SHP77 treated with DMSO at 0.1 percent for 48 hours (cell line): ENCODE measurements around the gene MAPK8IP3.
"Not testable (repeated sequence)": the region's sequence is repeated elsewhere in the genome, so short reads cannot be mapped to it uniquely, and the experiment has no call there.

Experiments used
- DNase-seq: peaks from one replicate; lab custom pipeline; 2025; lab: John Stamatoyannopoulos, UW

Gene MAPK8IP3

DNA sequence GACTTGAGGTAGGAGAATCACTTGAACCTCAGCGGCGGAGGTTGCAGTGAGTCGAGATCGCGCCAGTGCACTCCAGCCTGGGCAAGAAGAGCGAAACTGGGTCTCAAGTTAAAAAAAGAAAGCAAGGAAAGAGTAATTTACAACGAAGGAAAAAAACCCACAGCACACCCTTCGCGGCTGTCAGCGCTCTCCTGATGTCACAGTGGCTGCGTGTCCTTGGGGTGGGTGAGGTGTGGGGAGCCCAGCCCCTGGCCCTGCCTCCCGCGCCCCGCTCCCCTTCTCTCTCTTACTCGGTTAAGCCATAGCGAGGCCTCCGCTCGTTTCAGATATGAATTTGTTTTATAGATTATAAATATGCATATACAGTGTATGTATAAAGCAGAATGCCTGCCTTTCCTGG, 28.7 kb upstream of the MAPK8IP3 start:
- no peak for DNase-seq

DNA sequence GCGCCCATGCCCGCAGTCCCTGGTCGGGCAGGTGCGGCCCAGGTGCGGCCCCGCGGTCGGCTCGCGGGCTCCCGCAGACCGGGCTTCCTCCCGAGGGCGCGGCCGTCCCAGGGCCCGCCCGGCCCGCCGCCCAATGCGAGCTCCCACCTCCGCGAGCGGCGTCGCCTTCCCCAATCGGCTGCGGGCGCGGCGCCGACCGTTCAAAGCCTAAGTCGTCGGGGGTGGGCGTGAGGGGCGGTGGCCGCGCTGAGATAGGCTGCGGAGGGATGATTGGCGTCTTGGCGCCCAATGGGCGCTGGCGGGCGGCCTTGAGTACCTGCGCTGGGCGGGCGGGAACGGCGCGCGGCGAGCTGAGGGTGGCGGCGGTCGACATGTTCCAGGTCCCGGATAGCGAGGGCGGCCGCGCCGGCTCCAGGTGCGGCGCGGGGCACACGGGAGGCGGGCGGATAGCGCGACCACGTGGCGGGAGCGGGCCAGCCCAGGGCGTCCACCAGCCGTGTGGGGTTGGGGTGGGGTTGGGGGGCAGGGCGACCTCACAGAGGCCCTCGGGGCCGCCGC, 28.0 kb upstream of the MAPK8IP3 start, which contains the start of gene JPT2:
Gene JPT2 (plus strand): TSS at position 338 of the 558 bp plus-strand sequence. CDS start 34 bp downstream, at position 372.
- peak; percentile 81 for DNase-seq

DNA sequence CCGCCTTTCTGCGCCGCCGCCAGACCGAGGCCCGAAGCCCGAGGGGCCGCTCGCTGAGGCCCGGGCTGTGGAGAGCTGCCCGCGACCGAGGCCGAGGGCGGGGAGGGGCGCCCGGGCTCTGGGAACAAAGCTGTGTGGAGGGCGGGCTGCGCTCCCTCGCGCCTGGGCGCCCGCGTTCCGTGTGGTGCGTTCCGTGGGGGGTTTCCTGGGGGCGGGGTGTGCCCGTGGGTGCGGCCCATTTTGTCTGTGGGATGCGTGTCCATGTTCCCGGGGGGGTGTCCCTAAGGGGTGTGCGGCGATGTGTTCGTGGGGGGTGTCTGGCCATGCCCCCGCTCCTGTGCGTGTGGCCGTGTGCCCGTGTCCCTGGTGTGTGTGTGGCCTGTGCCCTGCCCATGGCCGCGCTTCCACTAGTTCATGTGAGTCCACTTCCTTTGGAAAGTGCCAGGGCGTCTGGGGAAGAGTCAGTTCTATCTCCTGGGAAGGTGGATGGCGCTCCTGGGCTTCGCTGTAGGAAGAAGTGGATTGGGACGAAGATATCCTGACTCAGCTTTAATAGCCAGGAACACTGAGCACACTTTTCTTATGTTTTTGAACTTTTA, 27.4 kb upstream of the MAPK8IP3 start:
- DNase-seq = no peak

DNA sequence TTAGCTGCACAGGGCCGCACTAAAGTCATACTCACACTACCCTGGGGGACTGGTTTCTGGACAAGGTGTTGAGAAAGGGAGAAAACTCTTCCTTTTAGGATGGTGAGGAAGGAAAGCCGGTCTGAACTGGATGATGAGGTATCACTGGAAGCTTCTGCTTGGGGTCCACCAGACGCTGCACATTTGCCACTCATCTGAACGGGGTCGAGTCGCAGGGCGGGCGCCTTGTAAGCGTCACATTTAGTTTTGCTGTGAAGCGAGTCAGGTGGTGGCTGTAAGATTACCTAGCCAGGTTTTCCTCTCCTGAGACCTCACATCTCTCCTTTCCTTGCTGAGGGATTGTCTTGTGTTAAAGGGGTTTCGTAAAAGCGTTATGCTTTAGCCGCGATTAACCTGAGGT, 25.6 kb upstream of the MAPK8IP3 start:
- DNase-seq = no peak

DNA sequence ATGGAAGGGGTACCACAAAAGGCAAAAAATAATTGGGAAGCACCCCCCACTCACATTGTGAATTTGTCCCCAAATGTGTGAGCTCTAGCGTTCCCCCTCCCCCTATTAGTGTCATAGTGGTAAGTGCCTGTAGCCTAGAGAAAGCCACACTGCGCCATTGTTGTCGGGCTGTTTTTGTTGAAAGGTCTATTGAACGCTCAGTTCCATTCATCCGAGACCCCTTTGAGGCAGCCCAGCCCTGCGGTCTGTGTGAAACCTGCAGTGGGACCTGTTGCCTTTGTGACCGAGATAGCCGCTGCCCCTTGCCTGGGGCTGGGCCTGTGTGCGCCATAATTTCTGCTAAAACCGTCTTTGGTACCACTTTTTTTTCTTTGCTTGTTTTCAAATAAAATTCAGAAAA, 25.0 kb upstream of the MAPK8IP3 start:
- no peak for DNase-seq

DNA sequence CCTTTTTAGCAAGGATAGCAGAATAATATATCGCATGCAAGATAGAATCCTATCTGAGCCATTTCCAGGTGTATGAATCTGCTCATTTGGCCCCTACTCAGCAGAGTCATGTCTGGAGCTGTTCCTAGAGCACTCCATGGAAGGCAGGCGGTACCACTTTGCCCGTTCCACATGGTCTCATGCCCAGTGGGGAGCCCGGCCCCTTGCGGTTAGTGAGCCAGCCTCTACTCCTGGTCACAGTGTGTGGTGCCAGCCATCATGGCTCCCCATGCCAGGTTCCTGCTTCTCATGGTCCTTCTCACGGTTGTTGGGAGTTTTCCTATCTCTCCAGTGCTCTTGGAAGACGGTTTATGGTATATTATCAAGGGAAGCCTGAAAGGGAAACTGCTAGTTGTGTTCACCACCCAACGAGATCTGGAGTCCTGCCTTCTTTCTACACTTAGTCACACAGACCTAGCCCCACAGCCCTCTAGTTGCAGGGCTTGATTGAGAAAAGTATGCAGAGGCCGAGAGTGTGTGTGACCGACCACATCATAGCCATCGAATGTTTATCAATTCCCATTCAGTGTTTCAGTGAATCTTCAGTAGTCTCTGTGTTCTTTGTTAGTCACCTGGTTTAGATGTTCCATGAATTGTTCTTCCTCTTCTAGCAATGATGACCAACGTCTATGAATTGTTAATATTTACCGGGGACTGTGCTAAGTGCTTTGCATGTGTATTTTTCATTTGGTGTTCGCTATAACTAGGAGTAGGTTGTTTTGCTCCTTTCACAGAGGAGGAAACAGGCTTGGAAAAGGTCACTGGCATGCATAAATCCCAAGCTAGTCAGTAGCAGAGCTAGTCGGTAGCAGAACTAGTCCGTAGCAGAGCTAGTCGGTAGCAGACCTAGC, 18.3 kb upstream of the MAPK8IP3 start:
- no peak for DNase-seq

DNA sequence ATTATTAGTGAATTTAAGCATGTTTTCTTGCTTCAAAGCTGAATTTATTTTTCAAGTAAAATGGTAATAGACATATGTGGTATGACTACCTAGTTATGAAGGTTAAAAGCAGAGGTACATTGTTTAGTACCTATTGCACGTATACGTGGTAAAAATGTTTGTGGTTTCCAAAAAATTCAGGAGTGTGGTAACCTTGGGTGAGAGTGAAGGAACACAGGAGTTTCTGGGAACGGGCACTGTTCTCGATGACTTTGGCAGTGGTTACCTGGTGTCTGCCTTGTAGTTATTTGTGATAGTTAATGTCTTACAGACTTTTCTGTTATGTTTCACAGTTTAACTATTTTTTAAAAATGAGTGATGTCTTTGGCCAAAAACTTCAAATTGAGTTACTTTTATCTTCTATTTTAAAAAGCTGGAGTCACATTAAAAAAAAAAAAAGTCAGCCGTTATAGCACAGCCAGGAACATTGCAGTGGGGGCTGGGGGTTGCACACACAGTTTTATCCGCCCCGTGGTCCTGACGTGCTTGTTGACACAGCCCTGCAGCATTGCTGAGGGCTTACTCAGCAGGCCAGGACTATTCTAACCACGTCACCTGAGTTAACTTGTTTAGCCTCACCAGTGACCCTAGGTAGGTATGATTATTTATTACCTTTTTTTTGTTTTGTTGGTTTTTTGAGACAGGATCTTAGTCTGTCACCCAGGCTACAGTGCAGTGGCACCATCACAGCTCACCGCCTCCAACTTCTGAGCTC, 17.0 kb upstream of the MAPK8IP3 start:
- DNase-seq = no peak

DNA sequence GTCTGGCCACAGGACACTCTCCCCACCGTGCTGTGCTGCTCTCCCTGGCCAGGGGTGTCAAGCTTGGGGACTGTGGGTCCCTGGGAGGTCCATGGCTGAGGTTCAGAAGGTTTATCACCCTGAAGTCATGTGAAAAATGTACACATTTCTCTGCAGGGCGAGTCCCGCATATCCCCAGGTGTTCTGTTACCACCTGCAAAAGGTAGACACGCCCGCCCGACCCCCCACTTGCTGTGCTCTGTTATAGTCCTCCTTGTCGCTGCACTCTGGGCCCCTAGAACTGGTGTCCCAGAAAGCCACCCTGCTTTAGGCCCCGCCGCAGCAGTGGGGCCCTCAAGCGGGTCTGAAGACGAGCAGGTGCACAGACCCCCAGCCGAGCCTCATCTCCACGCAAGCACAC, 16.1 kb upstream of the MAPK8IP3 start:
- no peak for DNase-seq

DNA sequence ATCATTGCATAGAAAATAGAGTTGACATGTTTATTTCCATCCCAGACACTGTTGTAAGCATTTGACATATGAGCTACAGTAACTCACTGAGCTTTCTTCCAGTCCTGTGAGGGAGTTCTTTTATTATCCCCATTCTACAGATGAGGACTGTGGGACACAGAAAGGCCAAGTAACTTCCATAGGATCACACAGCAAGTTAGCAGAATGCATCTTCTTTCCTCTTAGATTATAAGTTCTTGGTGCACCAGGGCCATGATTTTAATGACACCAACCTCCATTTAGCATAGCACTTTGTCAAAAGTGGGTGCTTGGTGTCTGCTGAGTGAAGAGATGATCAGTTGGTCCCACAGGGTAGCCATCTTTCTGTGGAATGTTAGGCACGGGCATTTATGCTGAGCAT, 15.2 kb upstream of the MAPK8IP3 start:
- DNase-seq = no peak

DNA sequence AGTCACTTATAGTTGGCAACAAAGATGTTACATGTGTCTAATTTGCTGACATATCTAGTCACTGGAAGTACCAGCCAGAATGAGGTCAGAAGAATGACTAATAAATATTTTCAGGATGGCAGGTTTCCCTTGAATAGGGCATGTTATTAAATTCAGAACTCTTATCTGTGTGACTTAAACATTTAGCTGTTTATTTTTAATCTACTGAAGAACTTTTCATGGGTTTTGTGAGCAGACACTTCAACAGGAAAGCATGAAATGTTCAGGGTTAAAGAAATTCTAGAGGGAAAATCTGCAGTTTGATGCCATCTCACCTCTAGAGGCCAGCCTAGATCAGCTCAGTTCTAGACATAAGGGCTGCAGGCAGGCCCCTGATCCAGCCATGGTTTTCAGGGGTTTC, 14.7 kb upstream of the MAPK8IP3 start:
- no peak for DNase-seq

DNA sequence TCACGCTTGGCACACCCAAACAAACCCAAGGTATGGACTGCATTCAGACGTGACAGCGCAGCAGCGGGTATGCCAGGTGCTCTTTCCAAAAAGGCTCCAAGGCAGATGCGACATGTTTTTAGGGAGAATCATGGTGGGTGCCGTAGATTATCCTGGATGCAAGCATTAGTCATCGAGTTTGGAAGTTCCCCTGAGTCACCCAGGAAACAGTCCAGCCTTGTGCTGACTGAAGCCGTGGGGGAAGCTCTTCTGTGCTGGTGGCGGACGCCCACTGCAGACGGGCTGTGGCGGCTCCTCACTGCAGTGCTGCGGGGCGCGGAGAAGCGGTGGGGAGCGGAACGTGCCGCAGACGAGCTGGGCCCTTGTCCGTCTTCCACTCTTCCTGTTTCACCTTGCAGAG, 14.0 kb upstream of the MAPK8IP3 start:
- no peak for DNase-seq

DNA sequence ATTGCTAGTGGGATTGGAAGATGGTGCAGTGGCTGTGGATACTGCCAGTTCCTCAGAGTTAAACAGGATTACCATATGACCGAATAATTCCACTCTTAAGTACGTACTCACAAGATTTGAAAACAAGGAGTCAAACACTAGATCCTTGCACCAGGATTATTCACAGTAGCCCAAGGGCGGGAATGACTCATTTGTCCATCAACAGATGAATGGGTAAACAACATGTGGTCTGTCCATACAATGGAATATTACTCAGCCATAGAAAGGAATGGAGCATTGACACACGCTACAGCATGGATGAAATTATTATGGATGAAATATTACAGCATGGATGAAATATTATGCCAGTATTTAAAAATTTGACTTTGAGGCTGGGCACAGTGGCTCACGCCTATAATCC, 9.1 kb upstream of the MAPK8IP3 start:
- DNase-seq = no peak

DNA sequence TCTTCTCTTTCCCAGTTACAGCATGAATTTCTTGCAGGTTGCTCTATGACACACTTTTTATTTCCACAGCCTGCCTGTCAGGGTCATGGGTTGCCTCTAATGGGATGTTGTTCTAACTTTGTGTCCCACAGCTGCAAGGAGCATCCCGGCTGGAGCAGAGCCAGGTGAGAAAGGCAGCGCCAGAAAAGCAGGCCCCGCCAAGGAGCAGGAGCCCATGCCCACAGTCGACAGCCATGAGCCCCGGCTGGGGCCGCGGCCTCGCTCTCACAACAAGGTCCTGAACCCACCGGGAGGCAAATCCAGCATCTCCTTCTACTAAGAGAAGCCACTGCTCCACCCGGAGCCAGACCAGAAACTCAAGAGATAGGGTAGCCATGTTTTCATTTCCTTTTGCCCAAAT, 7.3 kb upstream of the MAPK8IP3 start:
- no peak for DNase-seq

DNA sequence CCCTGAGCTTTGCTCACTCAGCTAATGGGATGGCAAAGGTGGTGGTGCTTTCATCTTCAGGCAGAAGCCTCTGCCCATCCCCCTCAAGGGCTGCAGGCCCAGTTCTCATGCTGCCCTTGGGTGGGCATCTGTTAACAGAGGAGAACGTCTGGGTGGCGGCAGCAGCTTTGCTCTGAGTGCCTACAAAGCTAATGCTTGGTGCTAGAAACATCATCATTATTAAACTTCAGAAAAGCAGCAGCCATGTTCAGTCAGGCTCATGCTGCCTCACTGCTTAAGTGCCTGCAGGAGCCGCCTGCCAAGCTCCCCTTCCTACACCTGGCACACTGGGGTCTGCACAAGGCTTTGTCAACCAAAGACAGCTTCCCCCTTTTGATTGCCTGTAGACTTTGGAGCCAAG, 5.7 kb upstream of the MAPK8IP3 start:
- no peak for DNase-seq

DNA sequence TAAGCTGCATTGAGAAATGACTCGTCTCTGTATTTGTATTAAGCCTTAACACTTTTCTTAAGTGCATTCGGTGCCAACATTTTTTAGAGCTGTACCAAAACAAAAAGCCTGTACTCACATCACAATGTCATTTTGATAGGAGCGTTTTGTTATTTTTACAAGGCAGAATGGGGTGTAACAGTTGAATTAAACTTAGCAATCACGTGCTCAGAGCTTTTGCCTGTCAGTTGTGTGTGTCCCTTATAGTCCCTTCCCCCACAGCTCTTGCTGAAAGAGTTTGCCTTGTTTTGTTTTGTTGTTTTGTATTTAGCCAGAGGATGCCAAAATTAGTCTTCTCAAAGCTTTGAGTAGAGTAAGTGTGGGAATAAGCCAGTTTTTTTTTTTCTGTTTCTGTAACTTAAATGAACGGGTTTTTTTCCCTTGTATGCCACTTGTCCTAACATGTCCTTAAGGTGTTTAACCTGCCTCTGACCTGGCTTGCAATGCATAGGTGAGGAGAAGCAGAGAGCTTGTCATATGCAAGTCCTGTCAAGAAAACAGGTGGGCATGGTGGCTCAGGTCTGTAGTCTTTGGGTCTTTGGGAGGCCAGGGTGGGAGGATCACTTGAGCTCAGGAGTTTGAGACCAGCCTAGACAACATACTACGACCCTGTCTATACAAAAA, 4.6 kb upstream of the MAPK8IP3 start:
- DNase-seq = no peak

DNA sequence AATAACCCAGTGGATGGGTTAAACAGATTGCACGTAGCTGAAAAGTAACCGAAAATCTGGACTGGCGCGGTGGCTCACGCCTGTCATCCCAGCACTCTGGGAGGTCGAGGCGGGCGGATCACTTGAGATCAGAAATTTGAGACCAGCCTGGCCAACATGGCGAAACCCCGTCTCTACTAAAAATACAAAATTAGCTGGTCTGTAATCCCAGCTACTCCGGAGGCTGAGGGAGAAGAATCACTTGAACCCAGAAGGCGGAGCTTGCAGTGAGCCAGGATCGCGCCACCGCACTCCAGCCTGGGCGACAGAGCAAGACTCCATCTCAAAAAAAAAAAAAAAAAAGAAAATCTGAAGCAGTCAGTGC, 689 bp upstream of the MAPK8IP3 start:
- not testable (repeated sequence) for DNase-seq

DNA sequence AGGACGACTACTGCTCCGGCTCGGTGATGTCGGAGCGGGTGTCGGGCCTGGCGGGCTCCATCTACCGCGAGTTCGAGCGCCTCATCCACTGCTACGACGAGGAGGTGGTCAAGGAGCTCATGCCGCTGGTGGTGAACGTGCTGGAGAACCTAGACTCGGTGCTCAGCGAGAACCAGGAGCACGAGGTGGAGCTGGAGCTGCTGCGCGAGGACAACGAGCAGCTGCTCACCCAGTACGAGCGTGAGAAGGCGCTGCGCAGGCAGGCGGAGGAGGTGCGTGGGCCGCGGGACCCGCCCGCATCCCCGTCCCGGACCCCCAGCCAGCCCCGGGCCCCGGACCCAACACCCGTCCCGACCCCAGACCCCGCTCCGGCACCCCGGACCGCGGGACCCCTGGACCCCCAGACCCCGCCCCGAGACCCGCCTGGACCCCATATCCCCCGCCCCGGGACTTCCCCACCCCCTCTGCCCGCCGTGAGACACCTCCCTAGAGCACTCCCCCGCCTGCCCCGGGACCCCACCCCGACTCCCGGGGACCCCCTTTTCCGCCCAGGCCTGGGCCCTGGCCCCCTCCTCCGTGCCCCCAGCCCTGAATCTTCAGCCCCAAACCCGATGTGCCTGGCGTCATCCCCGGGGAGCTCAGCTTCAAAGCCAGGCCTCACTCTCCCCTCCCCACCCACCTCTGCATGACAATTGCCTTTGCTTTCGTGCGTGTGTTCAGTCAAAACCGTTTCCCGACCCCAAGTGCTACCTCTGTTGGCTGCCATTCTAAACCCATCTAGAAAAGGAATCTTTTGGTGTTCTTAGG, 594 bp downstream of the MAPK8IP3 start:
- no peak for DNase-seq

DNA sequence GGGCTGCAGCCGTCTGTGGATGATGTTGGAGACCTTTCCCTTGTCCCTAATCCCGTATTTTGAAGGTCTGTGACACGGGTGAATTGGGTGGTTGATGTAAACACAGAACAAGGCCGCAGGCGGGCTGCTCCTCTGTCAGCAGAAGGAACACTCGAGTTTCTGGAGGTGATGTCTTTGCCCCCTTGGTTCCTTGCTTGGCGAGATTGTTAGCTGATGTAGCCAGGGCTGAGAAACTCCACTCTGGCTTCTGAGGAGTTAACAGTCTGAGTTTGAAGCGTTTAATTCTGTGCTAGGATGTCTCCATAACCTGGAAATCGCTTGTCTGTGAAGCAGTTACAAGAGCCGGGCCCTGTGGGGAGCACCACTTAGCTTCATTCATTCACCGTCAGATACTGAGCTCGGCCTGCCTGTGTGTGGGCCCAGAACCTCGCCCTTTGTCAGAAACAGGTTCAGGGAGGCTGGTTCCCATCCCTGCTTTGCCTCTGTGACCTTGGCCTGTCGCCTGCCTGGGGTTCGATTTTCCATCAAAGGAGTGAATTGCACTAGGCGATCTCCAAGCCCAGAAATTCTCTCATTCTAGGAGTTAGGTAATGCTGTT, 1.3 kb downstream of the MAPK8IP3 start:
- DNase-seq = no peak

DNA sequence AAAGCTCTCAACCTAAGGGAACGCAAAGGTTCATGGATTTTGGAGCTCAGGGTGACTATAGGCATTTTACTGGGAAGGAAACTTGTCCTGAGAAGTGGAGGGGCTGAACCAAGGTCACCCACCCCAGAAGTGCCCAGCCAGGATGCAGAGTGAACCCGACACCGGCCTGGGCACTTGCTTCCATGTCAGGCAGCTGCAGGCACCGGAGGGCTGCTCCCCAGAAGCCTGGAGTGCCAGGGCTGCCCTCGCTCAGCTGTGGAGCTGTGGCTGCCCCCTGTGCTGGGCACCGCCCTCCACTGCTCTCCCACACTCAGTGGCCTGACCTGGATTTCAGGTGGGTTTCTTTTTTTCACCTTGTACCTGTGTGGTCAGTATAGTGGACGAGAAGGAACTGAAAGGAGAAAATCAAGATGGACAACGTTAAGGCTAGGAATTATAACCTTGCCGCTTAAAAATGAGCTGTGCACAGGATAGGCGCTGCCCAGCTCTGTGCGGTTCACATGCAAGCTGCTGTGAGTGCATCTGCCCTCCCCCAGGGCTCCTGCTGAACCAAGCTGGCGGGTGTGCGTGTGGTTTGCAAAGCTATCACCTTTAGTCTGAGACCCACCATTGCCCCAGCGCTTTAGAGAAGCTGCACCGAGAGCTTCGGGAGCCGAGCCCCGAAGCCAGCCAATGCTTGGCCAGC, 2.2 kb downstream of the MAPK8IP3 start:
- no peak for DNase-seq

DNA sequence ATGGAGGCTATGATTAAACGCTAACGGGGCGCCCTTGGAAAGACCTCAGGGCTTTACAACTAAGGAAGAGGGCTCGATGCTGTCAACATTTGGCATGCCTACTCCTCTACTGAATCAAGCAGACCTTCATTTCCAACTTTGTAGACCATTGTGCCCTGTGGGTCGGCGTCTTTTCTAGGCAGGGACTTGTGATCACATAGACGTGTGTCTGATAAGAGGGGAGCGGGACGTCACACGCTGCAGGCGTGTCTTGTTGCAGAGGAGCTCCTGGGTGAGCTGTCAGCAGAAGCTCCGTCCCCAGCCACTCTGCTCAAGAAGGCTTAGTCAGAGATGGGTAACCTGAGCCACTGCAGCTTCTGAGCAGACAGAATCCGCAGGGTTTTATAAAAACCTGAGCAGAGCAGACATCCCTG, 2.8 kb downstream of the MAPK8IP3 start:
- DNase-seq = no peak
